Heart left ventricle (tissue), 13 donors: ENCODE data around the gene CNTRL.

ENCODE experiments used
- CTCF ChIP-seq, 12 donors: fragments of 200-600 bp; sonication (generic) in 4 of 12; IDR thresholded peaks; one replicate each; pipeline versions ENCODE4 v1.5.0 to v1.8.0; 2018 to 2022; ENCODE audit warnings: antibody characterized with exemption in 12 of 12, mild to moderate bottlenecking in 5 of 12
- POLR2A ChIP-seq, 2 donors: fragments of 450-650 bp; IDR thresholded peaks; one replicate each; pipeline ENCODE4 v1.6.1; 2017; ENCODE audit warnings: antibody characterized with exemption in 2 of 2, mild to moderate bottlenecking in 2 of 2, moderate library complexity in 2 of 2
- donor health status: ischemic (EF 13 %, LVEDD 7.1; RV severe dilation, severe dysfunction).
- donor health status: DM: no; HTN: yes; CAD: no.
- donor health status: DM: no; HTN: no; CAD: no.
- donor health status: ischemic (EF 25% LVEDD 6.9; RV normal size, moderate dysfunction).
- donor health status: ischemic (EF 25% LVEDD 5.7; RV mildly dilated, moderate dysfunction).
- donor health status: ischemic (EF 35%, LVEDD 5.7; RV mildly dilated, moderate dysfunction).
- donor health status: nonischemic (EF 11% LVEDD 7.7; RV severe dilation, severe dysfunction).
- donor health status: DM: yes; HTN: yes; CAD: no.
- donor health status: PGD.
- donor health status: ischemic (EF 29% LVEDD 5.4; RV normal size, mild dysfunction).
- donor health status: nonischemic (EF 23%, LVEDD 6.1; RV moderate dilation, normal function).

DNA sequence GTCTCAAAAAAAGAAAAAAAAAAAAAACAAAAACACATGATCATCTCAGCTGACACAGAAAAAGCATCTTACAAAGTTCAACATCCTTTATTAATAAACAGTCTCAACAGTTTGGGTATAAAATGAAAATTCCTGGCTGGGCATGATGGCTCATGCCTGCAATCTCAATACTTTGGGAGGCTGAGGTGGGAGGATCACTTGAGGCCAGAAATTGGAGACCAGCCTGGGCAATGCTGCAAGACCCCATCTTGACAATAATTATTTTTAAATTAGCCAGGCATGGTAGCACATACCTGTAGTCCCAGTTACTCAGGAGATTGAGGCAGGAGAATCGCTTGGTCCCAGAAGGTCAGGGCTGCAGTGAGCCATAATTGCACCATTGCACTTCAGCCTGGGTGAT is 7.9 kb upstream of the CNTRL start:
- TF ChIP-seq CTCF (IDR thresholded peaks at IDR 0.05) = no peak
- no peak for TF ChIP-seq POLR2A (IDR thresholded peaks at IDR 0.05)
